GM23338 (cell line): ENCODE data around the gene LPP. TPM values are rescaled to one million over a fixed set of nuclear protein-coding genes. Genes with fewer than 3 reads are reported as not detected.

ENCODE experiments used
- ATAC-seq: fragments of 200-7000 bp; cut with Tn5 transposase; 3 replicates; pipeline ENCODE4 v1.9.1; 2020
- DNase-seq: peaks from one replicate; pipeline ENCODE4 v3.0.0-alpha.2; 2015; ENCODE audit warnings: low spot score
- H2AFZ ChIP-seq: fragments of 200-600 bp; sonication (generic); 2 replicates; pipeline ENCODE4 v1.8.0; 2016; ENCODE audit warnings: antibody characterized with exemption, mild to moderate bottlenecking, moderate library complexity
- H3F3A ChIP-seq: fragments of 200-600 bp; sonication (generic); replicated peaks from 2 replicates; pipeline ENCODE4 v1.8.0; 2017; ENCODE audit warnings: antibody characterized with exemption, mixed run types, low read depth
- H3K27ac ChIP-seq: fragments of 200-600 bp; sonication (generic); 2 replicates; pipeline ENCODE4 v1.6.1; 2016; ENCODE audit warnings: low read depth
- H3K27me3 ChIP-seq: fragments of 200-600 bp; sonication (generic); 2 replicates; pipeline ENCODE4 v1.8.0; 2016; ENCODE audit warnings: mild to moderate bottlenecking, mixed run types, moderate library complexity; ENCODE audit not compliant: insufficient read depth
- H3K36me3 ChIP-seq: fragments of 200-600 bp; sonication (generic); 2 replicates; pipeline ENCODE4 v1.8.0; 2016; ENCODE audit warnings: mild to moderate bottlenecking; ENCODE audit not compliant: insufficient read depth
- H3K4me1 ChIP-seq: fragments of 200-600 bp; sonication (generic); 2 replicates; pipeline ENCODE4 v1.8.0; 2016; ENCODE audit warnings: mild to moderate bottlenecking, moderate library complexity; ENCODE audit not compliant: insufficient read depth
- H3K4me2 ChIP-seq: fragments of 200-600 bp; sonication (generic); 2 replicates; pipeline ENCODE4 v1.7.1; 2017; ENCODE audit warnings: mixed run types
- H3K4me3 ChIP-seq: fragments of 200-600 bp; sonication (generic); 2 replicates; pipeline ENCODE4 v1.6.1; 2016; ENCODE audit warnings: mixed run types
- H3K79me2 ChIP-seq: fragments of 200-600 bp; sonication (generic); replicated peaks from 2 replicates; pipeline ENCODE4 v1.8.0; 2017; ENCODE audit warnings: mild to moderate bottlenecking; ENCODE audit not compliant: insufficient read depth
- H3K9me2 ChIP-seq: fragments of 200-600 bp; sonication (generic); 2 replicates; pipeline ENCODE4 v1.8.0; 2017; ENCODE audit not compliant: insufficient read depth
- H4K20me1 ChIP-seq: fragments of 200-600 bp; sonication (generic); replicated peaks from 2 replicates; pipeline ENCODE4 v1.8.0; 2017; ENCODE audit warnings: mild to moderate bottlenecking; ENCODE audit not compliant: insufficient read depth
- H3K27ac Mint-ChIP-seq: 2 replicates; pipeline ENCODE4 v1.8.0; 2020; ENCODE audit warnings: inconsistent platforms, mild to moderate bottlenecking, moderate library complexity, mixed read lengths
- H3K27me3 Mint-ChIP-seq: 3 replicates; pipeline ENCODE4 v1.8.0; 2022; ENCODE audit warnings: low read depth, mild to moderate bottlenecking, moderate library complexity, mixed read lengths, inconsistent platforms; ENCODE audit not compliant: insufficient read depth, poor library complexity
- H3K36me3 Mint-ChIP-seq: 3 replicates; pipeline ENCODE4 v1.8.0; 2021; ENCODE audit warnings: low read depth, mild to moderate bottlenecking, inconsistent platforms, moderate library complexity, mixed read lengths
- H3K4me1 Mint-ChIP-seq: 3 replicates; pipeline ENCODE4 v1.8.0; 2020; ENCODE audit warnings: mild to moderate bottlenecking, inconsistent platforms, mixed read lengths
- H3K4me3 Mint-ChIP-seq: 3 replicates; pipeline ENCODE4 v1.8.0; 2021; ENCODE audit warnings: moderate library complexity, mild to moderate bottlenecking, inconsistent platforms, mixed read lengths
- H3K9me3 Mint-ChIP-seq: 3 replicates; pipeline ENCODE4 v1.8.0; 2020; ENCODE audit warnings: moderate library complexity, mild to moderate bottlenecking, inconsistent platforms, mixed read lengths
- EZH2 ChIP-seq: fragments of 200-600 bp; sonication (generic); IDR thresholded peaks from one replicate; pipeline ENCODE4 v1.8.0; 2017; ENCODE audit warnings: antibody characterized with exemption, mild to moderate bottlenecking, low read depth; ENCODE audit not compliant: unreplicated experiment
- EZH2phosphoT487 ChIP-seq: fragments of 200-600 bp; sonication (generic); IDR thresholded peaks from one replicate; pipeline ENCODE4 v1.8.1; 2018; ENCODE audit warnings: antibody characterized with exemption; ENCODE audit not compliant: unreplicated experiment
- REST ChIP-seq: IDR thresholded peaks from one replicate; pipeline ENCODE4 v1.6.1; 2018; ENCODE audit warnings: antibody characterized with exemption; ENCODE audit not compliant: unreplicated experiment
- STAT1 ChIP-seq: IDR thresholded peaks from one replicate; pipeline ENCODE4 v1.6.1; 2016; ENCODE audit warnings: antibody characterized with exemption; ENCODE audit not compliant: unreplicated experiment
- ZNF114 ChIP-seq: fragments of 250-450 bp; sonication (Bioruptor Pico); IDR thresholded peaks from 2 replicates; pipeline ENCODE4 v1.5.0; 2020; ENCODE audit warnings: mild to moderate bottlenecking, moderate library complexity
- ZNF462 ChIP-seq: fragments of 250-450 bp; sonication (Bioruptor Pico); IDR thresholded peaks from 2 replicates; pipeline ENCODE4 v1.5.0; 2020; ENCODE audit warnings: mild to moderate bottlenecking, moderate library complexity
- polyA plus RNA-seq: library from polyadenylated mRNA; unstranded; fragments of >200 nt; fragmentation: Nextera tagmentation; extraction: Ambion mirVana; gene quantifications from 2 replicates; pipeline ENCODE4 v1.2.1, GENCODE V29; 2016
- total RNA-seq: library from RNA; depleted of rRNA; stranded (reverse); fragments of >200 nt; shearing (Covaris generic); gene quantifications from 2 replicates; pipeline ENCODE4 v1.2.3, GENCODE V29; 2014

The LPP gene
- total and polyA plus RNA-seq, 2 experiments from 2014 or later: 23.0 to 35.2 TPM

DNA sequence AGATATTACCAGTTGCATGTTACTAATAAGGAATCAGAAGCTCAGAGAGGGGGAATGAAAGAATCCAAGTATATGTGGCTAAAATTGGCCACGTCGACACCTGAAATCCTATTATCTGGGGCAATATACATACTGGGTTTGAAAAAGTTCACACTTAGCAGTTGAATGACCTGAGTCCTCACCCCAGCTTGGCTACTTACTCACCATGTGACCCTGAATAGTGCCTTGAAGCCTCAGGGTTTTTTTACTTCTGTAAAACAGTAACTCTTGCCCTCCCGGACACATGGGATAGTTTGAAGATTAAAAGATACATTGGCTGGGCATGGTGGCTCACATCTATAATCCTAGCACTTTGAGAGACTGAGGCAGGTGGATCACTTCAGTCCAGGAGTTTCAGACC, 675.6 kb downstream of the LPP start:
- no peak for TF ChIP-seq ZNF114
- no peak for TF ChIP-seq REST
- TF ChIP-seq ZNF462 (CRISPR knock-in tag): no peak
- no peak for TF ChIP-seq EZH2
- TF ChIP-seq EZH2phosphoT487: no peak
- TF ChIP-seq STAT1: no peak
- Histone ChIP-seq H3K27ac (no peak overlapping the region), H3K9me2 (no peaks in the 10 kb centered on the region), H3K4me3 (no peak overlapping the region), H3K27me3 (no peaks in the 10 kb centered on the region), H4K20me1 (no peaks in the 10 kb centered on the region), H3K36me3 (no peaks in the 10 kb centered on the region), H3K79me2 (no peaks in the 10 kb centered on the region), H3K4me2 (no peak overlapping the region), H3K4me1 (no peaks in the 10 kb centered on the region), H2AFZ (no peak overlapping the region), H3F3A (no peaks in the 10 kb centered on the region)
- Mint-ChIP-seq H3K27ac (no peak overlapping the region), H3K27me3 (no peaks in the 10 kb centered on the region), H3K9me3 (no peaks in the 10 kb centered on the region), H3K36me3 (no peaks in the 10 kb centered on the region), H3K4me3 (no peak overlapping the region), H3K4me1 (peaks cover 9% of the 10 kb centered on the region; the same call in 2 of the 3 replicates)
- ATAC-seq (no peak), DNase-seq (no peak)
